Sigmoid colon (tissue), 7 donors: Measurements from ENCODE around the gene CALHM1. TPM values are rescaled to one million over a fixed set of nuclear protein-coding genes. Genes with fewer than 3 reads are reported as not detected.

Experiments
- DNase-seq: peaks from one replicate; pipeline ENCODE4 v3.0.0-alpha.2; 2019
- H3K27ac ChIP-seq, 4 donors: fragments of 200-600 bp; sonication (generic); one replicate each; pipeline ENCODE4 v1.5.1; 2016 to 2019; ENCODE audit warnings: mild to moderate bottlenecking in 1 of 4
- H3K27me3 ChIP-seq, 3 donors: fragments of 200-600 bp; sonication (generic); one replicate each; pipeline ENCODE4 v1.5.1; 2019; ENCODE audit warnings: mild to moderate bottlenecking in 1 of 3
- H3K36me3 ChIP-seq, 4 donors: fragments of 200-600 bp; sonication (generic); one replicate each; pipeline ENCODE4 v1.5.1; 2016 to 2019
- H3K4me1 ChIP-seq, 4 donors: fragments of 200-600 bp; sonication (generic); one replicate each; pipeline ENCODE4 v1.5.1; 2017 to 2019
- H3K4me3 ChIP-seq, 4 donors: fragments of 200-600 bp; sonication (generic); one replicate each; pipeline ENCODE4 v1.5.1; 2017 to 2019; ENCODE audit warnings: mild to moderate bottlenecking in 2 of 4, moderate library complexity in 1 of 4
- H3K9me3 ChIP-seq, 4 donors: fragments of 200-600 bp in 3 of 4; sonication (generic) in 3 of 4; one replicate each; pipeline versions ENCODE4 v1.5.1 to v1.6.1; 2013 to 2019
- EP300 ChIP-seq, 4 donors: sonication (generic); formaldehyde crosslinking; IDR thresholded peaks; one replicate each; pipeline ENCODE4 v1.6.1; 2017; ENCODE audit warnings: antibody characterized with exemption in 4 of 4
- POLR2A ChIP-seq, 2 donors: fragments of 450-650 bp; IDR thresholded peaks; one replicate each; pipeline ENCODE4 v1.6.1; 2016; ENCODE audit warnings: antibody characterized with exemption in 2 of 2, mild to moderate bottlenecking in 2 of 2, moderate library complexity in 2 of 2
- POLR2AphosphoS5 ChIP-seq, 4 donors: sonication (generic); formaldehyde crosslinking; IDR thresholded peaks; one replicate each; pipeline ENCODE4 v1.6.1; 2017; ENCODE audit warnings: antibody characterized with exemption in 4 of 4
- WGBS, 2 donors: extraction: QIAGEN DNeasy Blood & Tissue Kit; methylation state at CpG; one replicate each; pipeline ENCODE4 v1.1.7; 2013; 5-methylcytosine and 5-hydroxymethylcytosine counted together
- intact Hi-C: fragments of 100-400 bp; cut with DNase I; formaldehyde crosslinking; loops from one replicate; pipeline ENCODE4 v1.15.1; 2023
- polyA plus RNA-seq, 3 donors: library from polyadenylated mRNA; stranded (reverse); fragments of 200-250 nt; gene quantifications; one replicate each; pipeline ENCODE4 v1.2.3, GENCODE V29; 2013
- total RNA-seq, 4 donors: library from RNA; depleted of rRNA; stranded (reverse); fragments of >200 nt; gene quantifications; one replicate each; pipeline ENCODE4 v1.1.0, GENCODE V29; 2016
- TF ChIP-seq, protein P1 (sequence below), 4 experiments: fragments of 450-650 bp in 3 of 4; fragments of 200-600 bp in 1 of 4; IDR thresholded peaks; one replicate each; pipeline ENCODE4 v1.5.1; 2016 to 2019; ENCODE audit warnings: antibody characterized with exemption in 4 of 4, mild to moderate bottlenecking in 3 of 4, moderate library complexity in 2 of 4
- donor health status: healthy with polysubstance abuse.
- donor health status: Bipolar disorder and iron deficiency.
- donor health status: healthy.

CALHM1 gene
- total and polyA plus RNA-seq, 7 donors = 0.07 TPM; not detected in 6

DNA sequence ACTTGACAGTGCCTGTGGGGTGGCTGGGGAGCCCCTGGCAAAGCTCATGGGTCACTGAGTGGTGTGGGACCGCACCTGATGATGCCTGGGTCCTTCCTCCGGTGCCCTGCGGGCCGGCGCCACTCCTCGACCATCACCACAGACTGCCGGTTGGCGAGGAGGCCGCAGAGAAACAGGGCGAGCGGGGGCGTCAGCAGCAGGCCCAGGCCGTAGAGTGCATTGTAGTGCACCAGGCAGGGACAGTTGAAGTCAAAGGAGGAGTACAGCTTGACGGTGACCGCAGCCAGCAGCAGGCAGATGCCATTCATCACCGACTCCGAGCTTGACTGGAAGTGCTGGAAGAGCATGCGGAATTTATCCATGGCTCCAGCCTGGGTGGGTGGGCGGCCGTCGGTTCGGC, 20.0 kb upstream of the CALHM1 start:
- intact Hi-C loops = no loop called here
- Histone ChIP-seq H3K36me3 (no peaks in the 10 kb centered on the region), H3K9me3 (no peaks in the 10 kb centered on the region), H3K27me3 (peaks cover 0 to 7% (median 0%) of the 10 kb centered on the region in 3 donors), H3K4me3 (no peak overlapping the region), H3K27ac (no peak overlapping the region), H3K4me1 (no peaks in the 10 kb centered on the region)
- WGBS, 2 donors = 89 to 93% methylated on average over 22 of the region's 22 CpGs
- TF ChIP-seq, protein P1, sequence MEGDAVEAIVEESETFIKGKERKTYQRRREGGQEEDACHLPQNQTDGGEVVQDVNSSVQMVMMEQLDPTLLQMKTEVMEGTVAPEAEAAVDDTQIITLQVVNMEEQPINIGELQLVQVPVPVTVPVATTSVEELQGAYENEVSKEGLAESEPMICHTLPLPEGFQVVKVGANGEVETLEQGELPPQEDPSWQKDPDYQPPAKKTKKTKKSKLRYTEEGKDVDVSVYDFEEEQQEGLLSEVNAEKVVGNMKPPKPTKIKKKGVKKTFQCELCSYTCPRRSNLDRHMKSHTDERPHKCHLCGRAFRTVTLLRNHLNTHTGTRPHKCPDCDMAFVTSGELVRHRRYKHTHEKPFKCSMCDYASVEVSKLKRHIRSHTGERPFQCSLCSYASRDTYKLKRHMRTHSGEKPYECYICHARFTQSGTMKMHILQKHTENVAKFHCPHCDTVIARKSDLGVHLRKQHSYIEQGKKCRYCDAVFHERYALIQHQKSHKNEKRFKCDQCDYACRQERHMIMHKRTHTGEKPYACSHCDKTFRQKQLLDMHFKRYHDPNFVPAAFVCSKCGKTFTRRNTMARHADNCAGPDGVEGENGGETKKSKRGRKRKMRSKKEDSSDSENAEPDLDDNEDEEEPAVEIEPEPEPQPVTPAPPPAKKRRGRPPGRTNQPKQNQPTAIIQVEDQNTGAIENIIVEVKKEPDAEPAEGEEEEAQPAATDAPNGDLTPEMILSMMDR (IDR thresholded peaks at IDR 0.05) = no peak
- TF ChIP-seq POLR2A (IDR thresholded peaks at IDR 0.05) = no peak
- no peak for TF ChIP-seq POLR2AphosphoS5 (IDR thresholded peaks at IDR 0.05)
- no peak for TF ChIP-seq EP300 (IDR thresholded peaks at IDR 0.05)
- DNase-seq = no peak

DNA sequence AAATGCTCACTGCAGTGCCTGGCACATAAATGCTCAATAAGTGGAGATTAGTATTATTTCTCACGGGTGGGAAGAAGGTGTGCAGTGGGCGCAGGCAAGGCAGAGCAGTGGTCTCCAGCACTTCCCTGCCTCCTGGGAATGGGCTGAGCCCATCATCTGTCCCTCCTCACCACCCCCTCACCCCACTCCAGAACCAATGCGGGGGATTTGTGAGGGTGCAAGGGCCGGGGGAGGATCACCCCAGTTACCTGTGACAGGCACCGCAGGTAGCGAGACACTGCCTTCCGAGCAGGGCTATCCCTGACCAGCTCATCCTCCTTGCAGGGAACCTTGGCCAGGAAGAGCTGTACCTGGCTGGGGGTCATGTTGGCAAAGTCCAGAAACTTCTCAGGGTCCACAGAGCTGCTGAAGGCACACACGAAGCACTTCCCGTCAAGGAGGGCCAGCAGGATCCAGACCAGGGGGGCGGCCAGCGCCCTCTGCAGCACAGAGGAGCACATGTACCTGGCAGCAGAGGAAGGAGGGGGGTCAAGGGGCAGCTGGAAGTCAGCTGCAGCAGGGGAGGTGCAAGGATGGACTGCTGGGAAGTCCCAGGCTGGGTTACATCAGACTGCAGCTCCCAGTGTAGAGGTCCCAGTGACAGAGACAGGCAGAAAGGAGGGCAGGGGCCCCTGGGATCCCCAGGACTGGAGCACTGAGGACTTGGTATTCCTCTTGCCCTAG, 17.5 kb upstream of the CALHM1 start:
- TF ChIP-seq, protein P1 (IDR thresholded peaks at IDR 0.05) = no peak
- TF ChIP-seq EP300 (IDR thresholded peaks at IDR 0.05) = no peak
- TF ChIP-seq POLR2AphosphoS5 (IDR thresholded peaks at IDR 0.05) = no peak
- no peak for TF ChIP-seq POLR2A (IDR thresholded peaks at IDR 0.05)
- intact Hi-C loops = no loop called here

DNA sequence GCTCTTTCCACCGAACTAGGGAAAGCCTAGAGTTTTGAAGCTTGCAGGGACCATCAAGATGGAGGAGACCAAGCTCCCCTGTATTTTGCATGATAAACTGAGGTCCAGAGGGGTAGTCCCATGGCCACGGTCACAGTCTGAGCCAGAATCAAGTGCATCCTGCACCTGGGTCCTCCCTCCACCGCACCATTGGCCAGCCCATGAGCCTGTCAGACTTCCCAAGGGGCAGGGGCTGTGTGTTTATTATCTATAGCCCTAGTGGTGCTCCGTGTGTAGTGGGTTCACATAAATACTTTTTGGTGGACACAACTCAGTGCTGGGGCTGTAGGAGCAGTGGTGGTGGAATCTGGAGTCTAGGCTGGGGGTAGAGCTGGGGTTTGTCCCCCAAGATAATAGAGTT, 16.7 kb upstream of the CALHM1 start:
- H3K27ac ChIP-seq = no peak overlapping the region
- H3K27me3 ChIP-seq = peaks cover 0 to 4% (median 0%) of the 10 kb centered on the region in 3 donors
- H3K4me3 ChIP-seq = no peak overlapping the region
- TF ChIP-seq, protein P1 (IDR thresholded peaks at IDR 0.05) = no peak
- no peak for TF ChIP-seq POLR2A (IDR thresholded peaks at IDR 0.05)
- no peak for TF ChIP-seq EP300 (IDR thresholded peaks at IDR 0.05)
- TF ChIP-seq POLR2AphosphoS5 (IDR thresholded peaks at IDR 0.05) = no peak
- no peak for DNase-seq
- WGBS, 2 donors = 88% methylated on average over 4 of the region's 4 CpGs
- no peaks in the 10 kb centered on the region for H3K4me1 ChIP-seq
- intact Hi-C loops = no loop called here
- no peaks in the 10 kb centered on the region for H3K9me3 ChIP-seq
- H3K36me3 ChIP-seq = no peaks in the 10 kb centered on the region

More for the DNA sequence above, 17.5 kb upstream of the CALHM1 start:
- Histone ChIP-seq H3K9me3 (no peaks in the 10 kb centered on the region), H3K27me3 (peaks cover 0 to 4% (median 0%) of the 10 kb centered on the region in 3 donors), H3K4me3 (no peak overlapping the region), H3K4me1 (no peaks in the 10 kb centered on the region), H3K27ac (no peak overlapping the region), H3K36me3 (no peaks in the 10 kb centered on the region)
- WGBS, 2 donors = 80 to 84% methylated on average over 11 of the region's 11 CpGs
- DNase-seq = no peak

DNA sequence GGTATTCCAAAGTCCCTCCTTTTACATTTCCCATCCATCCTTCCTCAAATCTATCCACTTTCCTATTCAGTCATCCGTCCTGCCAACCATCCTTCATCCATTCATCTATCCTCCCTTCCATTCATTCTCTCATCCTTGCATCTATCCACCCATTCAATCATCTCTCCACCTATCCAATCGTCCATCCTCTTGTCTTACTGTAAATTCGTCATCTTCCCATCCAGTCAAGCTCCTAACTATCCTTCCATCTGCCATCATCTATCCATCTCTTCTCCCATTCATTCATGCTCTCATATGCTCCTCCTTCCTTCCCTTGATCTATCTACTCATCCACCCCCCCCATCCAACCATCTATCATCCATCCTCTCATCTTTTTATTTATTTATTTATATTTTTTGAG, 15.4 kb upstream of the CALHM1 start:
- H3K27ac ChIP-seq = no peak overlapping the region
- no peak for TF ChIP-seq EP300 (IDR thresholded peaks at IDR 0.05)
- H3K4me1 ChIP-seq = no peaks in the 10 kb centered on the region
- H3K4me3 ChIP-seq = no peak overlapping the region
- 89 to 94% methylated on average over 3 of the region's 3 CpGs for WGBS, 2 donors
- H3K27me3 ChIP-seq = peaks cover 0 to 4% (median 0%) of the 10 kb centered on the region in 3 donors
- intact Hi-C loops = no loop called here
- H3K9me3 ChIP-seq = no peaks in the 10 kb centered on the region
- DNase-seq = no peak
- H3K36me3 ChIP-seq = no peaks in the 10 kb centered on the region

DNA sequence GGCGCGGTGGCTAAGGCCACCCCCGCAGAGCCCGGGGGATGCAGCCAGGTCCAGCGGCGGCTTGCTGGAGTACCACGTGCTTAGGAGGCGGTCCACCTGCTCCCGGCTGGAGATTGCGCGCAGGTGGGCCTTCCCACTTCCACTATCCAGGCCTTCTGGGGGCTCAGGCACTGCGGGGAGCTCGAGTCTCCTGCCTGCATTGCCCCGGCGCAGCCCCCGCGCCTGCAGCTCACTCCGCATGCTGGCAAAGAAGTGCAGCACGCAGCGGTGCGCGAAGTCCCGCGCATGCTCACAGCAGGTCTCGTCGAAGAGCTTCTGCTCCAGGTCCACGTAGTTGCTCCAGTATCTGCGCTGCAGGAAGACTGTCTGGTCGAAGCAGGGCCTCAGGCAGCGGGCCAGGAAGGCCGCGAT, 14.6 kb upstream of the CALHM1 start:
- H3K4me3 ChIP-seq = no peak overlapping the region
- H3K36me3 ChIP-seq = no peaks in the 10 kb centered on the region
- no peak for DNase-seq
- H3K27ac ChIP-seq = no peak overlapping the region
- intact Hi-C loops = no loop called here
- H3K27me3 ChIP-seq = peaks cover 0 to 4% (median 0%) of the 10 kb centered on the region in 3 donors
- H3K4me1 ChIP-seq = no peaks in the 10 kb centered on the region
- H3K9me3 ChIP-seq = no peaks in the 10 kb centered on the region
- no peak for TF ChIP-seq EP300 (IDR thresholded peaks at IDR 0.05)
- WGBS, 2 donors = 82 to 84% methylated on average over 32 of the region's 32 CpGs

DNA sequence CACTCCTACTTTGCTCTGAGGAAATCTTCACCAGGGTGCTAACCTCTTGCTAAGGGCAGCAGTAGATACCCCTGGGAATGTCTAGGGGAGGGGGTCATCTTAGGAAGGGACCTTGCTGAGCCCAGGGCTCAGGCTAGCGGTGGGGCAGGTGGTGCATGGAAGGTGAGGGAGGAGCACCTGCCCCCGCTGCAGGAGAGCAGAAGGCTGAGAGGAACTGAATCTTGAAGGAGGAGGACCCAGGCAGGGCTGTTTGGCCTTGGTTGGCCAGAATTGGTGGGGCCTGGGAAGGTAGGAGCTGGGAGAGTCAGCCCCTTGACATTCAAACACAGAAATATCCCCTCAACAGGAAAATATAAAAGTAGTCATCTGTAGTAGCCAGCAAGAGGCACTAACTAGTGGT, 13.3 kb upstream of the CALHM1 start:
- Histone ChIP-seq H3K9me3 (no peaks in the 10 kb centered on the region), H3K27me3 (peaks cover 0 to 4% (median 0%) of the 10 kb centered on the region in 3 donors), H3K4me3 (no peak overlapping the region), H3K36me3 (no peaks in the 10 kb centered on the region), H3K27ac (peak overlapping the region in 2 of 4 donors; percentile 21 to 49), H3K4me1 (no peaks in the 10 kb centered on the region)
- intact Hi-C loops = no loop called here
- DNase-seq = no peak
- no peak for TF ChIP-seq POLR2A (IDR thresholded peaks at IDR 0.05)
- TF ChIP-seq EP300 (IDR thresholded peaks at IDR 0.05) = no peak
- TF ChIP-seq, protein P1 (IDR thresholded peaks at IDR 0.05) = no peak
- TF ChIP-seq POLR2AphosphoS5 (IDR thresholded peaks at IDR 0.05) = no peak
- WGBS, 2 donors = 71 to 89% methylated on average over 2 of the region's 2 CpGs
